ENCODE measurements around the gene GPX2. TPM values are rescaled to one million over a fixed set of nuclear protein-coding genes. Genes with fewer than 3 reads are reported as not detected.
A peak's percentile ranks its signal among the peaks of the same experiment; 100 is the strongest.

GPX2 gene
- total and polyA plus RNA-seq, 4 donors, result 0.30 to 1.2 (median 0.43) TPM; not detected in 1

DNA sequence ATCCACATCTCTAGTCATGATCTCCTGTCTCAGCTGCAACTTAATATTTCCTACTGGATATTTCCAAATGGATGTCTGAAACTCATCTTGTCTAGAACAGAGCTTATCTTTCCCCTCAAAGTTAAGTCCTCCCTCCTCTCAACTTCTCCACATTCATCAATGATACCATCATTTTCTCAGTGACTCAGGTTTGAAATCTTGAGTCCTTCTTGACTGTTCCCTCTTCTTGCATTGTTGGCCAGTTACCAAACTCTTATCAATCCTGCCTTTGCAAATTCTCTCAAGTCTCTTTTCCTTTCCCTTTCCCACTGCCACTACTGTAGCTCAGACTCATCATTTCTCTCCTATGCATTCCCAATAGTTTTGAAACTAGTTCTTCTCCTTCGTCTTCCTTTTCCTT, 42.6 kb downstream of the GPX2 start:
- no CpG with 5 or more reads among the region's 1 CpG for WGBS (ENCODE audit: insufficient coverage)
- H3K9me3 ChIP-seq (ENCODE audit: control insufficient read depth, insufficient read depth, low read length), result no peaks in the 10 kb centered on the region
- H3K36me3 ChIP-seq (ENCODE audit: control insufficient read depth, insufficient read depth, low read length), result no peaks in the 10 kb centered on the region

GRCh38 chr14:64891839-64892375, 50.6 kb downstream of the GPX2 start:
- no peaks in the 10 kb centered on the region for H3K4me1 ChIP-seq (ENCODE audit: control insufficient read depth, insufficient read depth, low read length)
- peak in 2 of 6 donors; percentile 83 to 95 for DNase-seq (ENCODE audit: low read depth in 4 of 6, low spot score in 6 of 6)
- H3K27me3 ChIP-seq (ENCODE audit: control insufficient read depth, insufficient read depth, low read length), result no peaks in the 10 kb centered on the region
- H3K4me3 ChIP-seq (ENCODE audit: low read depth, low read length), result no peak overlapping the region
- no peaks in the 10 kb centered on the region for H3K9me3 ChIP-seq (ENCODE audit: control insufficient read depth, insufficient read depth, low read length)
- H3K36me3 ChIP-seq (ENCODE audit: control insufficient read depth, insufficient read depth, low read length), result no peaks in the 10 kb centered on the region
- WGBS (ENCODE audit: insufficient coverage), result no CpG with 5 or more reads among the region's 2 CpGs
- H3K27ac ChIP-seq (ENCODE audit: low read depth, low read length), result no peak overlapping the region

More for the DNA sequence above, 42.6 kb downstream of the GPX2 start:
- Histone ChIP-seq H3K4me3 (ENCODE audit: low read depth, low read length) (no peak overlapping the region), H3K27me3 (ENCODE audit: control insufficient read depth, insufficient read depth, low read length) (no peaks in the 10 kb centered on the region), H3K27ac (ENCODE audit: low read depth, low read length) (no peak overlapping the region), H3K4me1 (ENCODE audit: control insufficient read depth, insufficient read depth, low read length) (no peaks in the 10 kb centered on the region)
- DNase-seq (ENCODE audit: low read depth in 4 of 6, low spot score in 6 of 6), result no peak

DNA sequence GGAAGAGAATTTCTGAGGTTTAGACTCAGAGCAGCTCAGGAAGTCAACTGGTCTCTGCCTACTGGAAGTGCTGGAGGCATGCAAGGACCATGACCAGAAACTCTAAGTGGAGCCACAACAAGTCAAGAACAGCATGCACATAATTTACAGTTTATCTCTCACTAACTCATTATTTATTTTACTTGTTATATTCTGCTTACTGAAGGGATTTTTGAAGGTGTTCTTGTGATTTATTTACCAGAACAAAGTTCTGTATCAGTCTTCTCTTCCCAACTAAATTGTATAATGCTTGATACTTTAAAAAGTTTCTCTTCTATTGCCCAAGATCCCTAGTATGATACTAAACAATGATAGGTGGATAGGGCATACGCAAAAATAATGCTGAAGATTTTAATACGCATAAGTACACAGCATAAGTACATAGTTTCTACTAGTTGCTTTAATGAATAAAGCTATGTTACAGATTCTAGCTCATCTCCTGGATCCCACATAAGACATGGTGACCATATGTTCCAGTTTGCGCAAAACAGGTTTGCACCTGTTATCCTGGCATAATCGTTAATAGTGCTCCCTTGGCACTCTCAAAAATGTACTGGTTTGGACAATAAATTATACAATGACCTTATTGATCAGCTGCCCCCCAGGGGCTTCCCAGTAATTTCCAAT, 51.2 kb downstream of the GPX2 start:
- H3K27ac ChIP-seq (ENCODE audit: low read depth, low read length), result no peak overlapping the region
- H3K4me3 ChIP-seq (ENCODE audit: low read depth, low read length), result no peak overlapping the region
- H3K36me3 ChIP-seq (ENCODE audit: control insufficient read depth, insufficient read depth, low read length), result no peaks in the 10 kb centered on the region
- WGBS (ENCODE audit: insufficient coverage), result 40% methylated on average over 1 of the region's 4 CpGs
- H3K4me1 ChIP-seq (ENCODE audit: control insufficient read depth, insufficient read depth, low read length), result no peaks in the 10 kb centered on the region
- H3K27me3 ChIP-seq (ENCODE audit: control insufficient read depth, insufficient read depth, low read length), result no peaks in the 10 kb centered on the region
- no peak for DNase-seq (ENCODE audit: low read depth in 4 of 6, low spot score in 6 of 6)
- H3K9me3 ChIP-seq (ENCODE audit: control insufficient read depth, insufficient read depth, low read length), result no peaks in the 10 kb centered on the region

DNA sequence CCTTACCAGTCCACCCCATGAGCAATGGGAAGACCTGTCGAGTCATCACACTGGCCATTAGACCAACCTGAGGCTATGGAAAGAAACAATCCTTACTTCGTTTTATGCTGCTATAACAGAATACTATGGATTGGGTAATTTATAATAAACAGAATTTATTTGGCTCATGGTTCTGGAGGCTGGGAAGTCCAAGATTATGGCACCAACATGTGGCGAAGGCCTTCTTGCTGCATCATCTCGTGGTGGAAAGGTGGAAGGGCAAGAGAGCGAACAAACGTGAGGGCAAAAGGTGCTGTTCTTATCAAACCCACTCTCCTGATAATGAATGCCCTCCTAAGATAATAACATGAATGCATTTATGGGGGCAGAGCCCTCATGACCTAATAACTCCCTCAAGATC, 53.2 kb downstream of the GPX2 start:
- Histone ChIP-seq H3K9me3 (ENCODE audit: control insufficient read depth, insufficient read depth, low read length) (no peaks in the 10 kb centered on the region), H3K27me3 (ENCODE audit: control insufficient read depth, insufficient read depth, low read length) (no peaks in the 10 kb centered on the region), H3K27ac (ENCODE audit: low read depth, low read length) (no peak overlapping the region), H3K36me3 (ENCODE audit: control insufficient read depth, insufficient read depth, low read length) (no peaks in the 10 kb centered on the region), H3K4me3 (ENCODE audit: low read depth, low read length) (no peak overlapping the region), H3K4me1 (ENCODE audit: control insufficient read depth, insufficient read depth, low read length) (no peaks in the 10 kb centered on the region)
- DNase-seq (ENCODE audit: low read depth in 4 of 6, low spot score in 6 of 6), result no peak
- WGBS (ENCODE audit: insufficient coverage), result 100% methylated on average over 2 of the region's 6 CpGs

Small RNA genes lying within 50 kb of the gene (small RNA-seq; reads per million reads assigned to genes)
- gene RPPH1-2P (ENCODE audit: low replicate concordance), result not detected

Other genes with a start within 250 kb of the GPX2 start
- 10 to 100 TPM; 32.1 to 45.6 TPM for gene PLEKHG3, start 238.3 kb downstream of the GPX2 start, total RNA-seq
- gene PLEKHG3, start 238.3 kb downstream of the GPX2 start, polyA plus RNA-seq (ENCODE audit: insufficient read length in 2 of 2), result 10 to 100 TPM; 38.7 to 53.9 TPM
- gene SPTB, start 62.8 kb downstream of the GPX2 start, total RNA-seq, result 10 to 100 TPM; 19.0 to 31.1 TPM
- gene SPTB, start 62.8 kb downstream of the GPX2 start, polyA plus RNA-seq (ENCODE audit: insufficient read length in 2 of 2), result 10 to 100 TPM; 39.3 to 42.3 TPM
- gene CHURC1, start 28.3 kb downstream of the GPX2 start, total RNA-seq, result 10 to 100 TPM; 62.1 to 67.5 TPM
- 10 to 100 TPM; 38.7 to 45.7 TPM for gene CHURC1, start 28.3 kb downstream of the GPX2 start, polyA plus RNA-seq (ENCODE audit: insufficient read length in 2 of 2)
- gene RAB15, start 29.6 kb upstream of the GPX2 start, total RNA-seq, result 10 to 100 TPM; 23.5 to 25.6 TPM
- gene RAB15, start 29.6 kb upstream of the GPX2 start, polyA plus RNA-seq (ENCODE audit: insufficient read length in 2 of 2), result 100 to 1,000 TPM in 1 of 2 donors, 10 to 100 TPM in 1; 89.6 to 102 TPM
- gene FNTB, start 44.1 kb upstream of the GPX2 start, total RNA-seq, result 10 to 100 TPM; 20.9 to 29.6 TPM
- 10 to 100 TPM; 56.7 to 66.9 TPM for gene FNTB, start 44.1 kb upstream of the GPX2 start, polyA plus RNA-seq (ENCODE audit: insufficient read length in 2 of 2)
- 10 to 100 TPM; 48.2 to 55.2 TPM for gene MAX, start 159.8 kb upstream of the GPX2 start, total RNA-seq
- gene MAX, start 159.8 kb upstream of the GPX2 start, polyA plus RNA-seq (ENCODE audit: insufficient read length in 2 of 2), result 10 to 100 TPM; 75.3 to 76.7 TPM

All from spinal cord (tissue), 10 donors.